Muscle layer of duodenum (tissue), 2 donors: ENCODE data around the gene SNRNP27.

Experiments
- H3K27ac ChIP-seq: one replicate; pipeline ENCODE4 v1.7.0; 2013; ENCODE audit warnings: mild to moderate bottlenecking, low read length
- H3K27me3 ChIP-seq: one replicate; pipeline ENCODE4 v1.7.0; 2013; ENCODE audit warnings: low read depth, mild to moderate bottlenecking, control low read depth, low read length
- H3K36me3 ChIP-seq, 2 donors: one replicate each; pipeline ENCODE4 v1.7.0; 2013; ENCODE audit warnings: low read length in 2 of 2, control low read depth in 1 of 2, mild to moderate bottlenecking in 1 of 2; ENCODE audit not compliant: insufficient read depth in 2 of 2, control insufficient read depth in 1 of 2
- H3K4me1 ChIP-seq, 2 donors: one replicate each; pipeline ENCODE4 v1.7.0; 2013; ENCODE audit warnings: low read length in 2 of 2, mild to moderate bottlenecking in 2 of 2, control low read depth in 1 of 2, moderate library complexity in 1 of 2; ENCODE audit not compliant: insufficient read depth in 2 of 2, control insufficient read depth in 1 of 2
- H3K4me3 ChIP-seq, 2 donors: one replicate each; pipeline ENCODE4 v1.7.0; 2013; ENCODE audit warnings: low read length in 2 of 2, low read depth in 1 of 2, mild to moderate bottlenecking in 1 of 2
- H3K9me3 ChIP-seq, 2 donors: one replicate each; pipeline ENCODE4 v1.7.0; 2013; ENCODE audit warnings: low read length in 2 of 2, control low read depth in 1 of 2, mild to moderate bottlenecking in 1 of 2; ENCODE audit not compliant: control insufficient read depth in 1 of 2
- donor health status: healthy.

Gene SNRNP27

DNA sequence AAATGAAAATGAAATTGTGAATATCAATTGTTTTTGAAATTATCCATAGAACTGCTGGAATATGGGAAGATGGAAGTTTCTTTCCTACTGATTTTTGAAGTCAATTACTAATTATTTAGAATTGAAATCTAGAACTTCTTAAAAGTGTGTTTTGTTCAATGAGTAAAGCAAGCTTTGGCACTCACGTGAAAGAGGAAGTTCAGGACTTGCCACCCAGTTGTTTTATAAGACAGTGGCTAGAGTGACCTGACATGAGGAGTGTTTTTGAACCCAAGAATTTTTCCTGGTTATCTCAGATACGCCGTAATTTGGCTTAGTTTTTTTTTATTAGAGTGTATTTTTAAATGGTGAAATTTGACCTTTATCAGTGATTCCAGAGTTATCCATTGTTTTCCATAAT lies 24.6 kb downstream of the SNRNP27 start:
- Histone ChIP-seq H3K4me1 (peaks cover 0 to 18% of the 10 kb centered on the region in 2 donors), H3K9me3 (no peaks in the 10 kb centered on the region), H3K27ac (peak overlapping the region; percentile 89), H3K27me3 (no peaks in the 10 kb centered on the region), H3K4me3 (peak overlapping the region in 1 of 2 donors; percentile 94), H3K36me3 (peaks cover 23% of the 10 kb centered on the region in 2 donors)

- Histone ChIP-seq H3K4me3 (no peak overlapping the region), H3K27ac (no peak overlapping the region), H3K27me3 (no peaks in the 10 kb centered on the region), H3K4me1 (no peaks in the 10 kb centered on the region), H3K36me3 (peaks cover 22 to 29% of the 10 kb centered on the region in 2 donors), H3K9me3 (no peaks in the 10 kb centered on the region)
Measured at GRCh38 chr2:69923116-69923515, 29.4 kb downstream of the SNRNP27 start.

- peaks cover 6 to 27% of the 10 kb centered on the region in 2 donors for H3K36me3 ChIP-seq
- no peaks in the 10 kb centered on the region for H3K9me3 ChIP-seq
- no peaks in the 10 kb centered on the region for H3K27me3 ChIP-seq
- no peak overlapping the region for H3K4me3 ChIP-seq
- H3K4me1 ChIP-seq, result peaks cover 0 to under 1% of the 10 kb centered on the region in 2 donors
- no peak overlapping the region for H3K27ac ChIP-seq
Measured at GRCh38 chr2:69926849-69927515, 33.2 kb downstream of the SNRNP27 start.

- H3K9me3 ChIP-seq, result no peaks in the 10 kb centered on the region
- no peaks in the 10 kb centered on the region for H3K27me3 ChIP-seq
- H3K36me3 ChIP-seq, result peaks cover 24 to 25% of the 10 kb centered on the region in 2 donors
- H3K4me3 ChIP-seq, result no peak overlapping the region
- peaks cover 6 to 12% of the 10 kb centered on the region in 2 donors for H3K4me1 ChIP-seq
- no peak overlapping the region for H3K27ac ChIP-seq
Measured at GRCh38 chr2:69931832-69932595, 38.3 kb downstream of the SNRNP27 start.

DNA sequence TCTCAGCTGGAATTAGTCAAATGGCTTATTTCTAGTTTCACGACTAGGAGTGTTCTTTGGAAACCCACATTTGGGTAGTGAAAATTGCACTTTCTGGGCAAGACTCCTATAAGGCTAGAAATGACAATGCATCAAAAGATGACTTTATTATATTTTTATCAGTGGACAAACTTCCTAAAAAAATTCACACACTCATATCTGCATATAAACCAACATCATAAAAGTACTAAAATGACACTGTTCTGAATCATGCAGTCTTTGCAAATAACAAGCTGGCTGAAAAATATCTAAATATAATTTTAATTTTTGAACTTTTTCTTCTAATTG lies 38.8 kb downstream of the SNRNP27 start:
- no peaks in the 10 kb centered on the region for H3K27me3 ChIP-seq
- H3K4me3 ChIP-seq, result no peak overlapping the region
- peaks cover 28 to 31% of the 10 kb centered on the region in 2 donors for H3K36me3 ChIP-seq
- peaks cover 6 to 12% of the 10 kb centered on the region in 2 donors for H3K4me1 ChIP-seq
- no peak overlapping the region for H3K27ac ChIP-seq
- no peaks in the 10 kb centered on the region for H3K9me3 ChIP-seq

DNA sequence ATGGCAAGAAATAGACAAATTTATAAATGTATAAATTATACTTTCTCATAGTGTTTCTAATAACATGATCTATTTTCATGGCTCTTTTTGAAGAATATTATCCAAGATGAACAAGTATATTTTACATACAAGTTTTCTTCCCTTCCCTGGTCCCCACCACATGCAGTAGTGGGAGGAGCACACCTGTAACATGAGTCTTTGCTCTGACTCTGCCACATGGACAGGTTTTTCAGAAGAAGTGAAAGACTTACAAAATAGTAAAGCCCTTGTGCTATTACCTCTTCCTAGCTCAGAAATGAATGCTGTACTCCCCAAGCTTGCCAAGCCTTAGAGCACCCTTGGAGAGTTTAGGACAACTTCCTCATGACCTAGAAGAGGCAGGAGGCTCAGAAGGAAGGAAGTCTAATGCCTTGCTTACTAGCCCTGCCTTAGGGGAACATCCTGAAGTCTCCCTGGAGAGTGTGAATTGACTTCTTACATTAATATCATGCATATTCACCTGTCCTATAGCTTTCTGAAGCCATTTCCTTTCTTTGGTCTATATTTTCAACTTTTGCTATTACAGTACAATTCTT lies 39.6 kb downstream of the SNRNP27 start:
- no peaks in the 10 kb centered on the region for H3K27me3 ChIP-seq
- no peak overlapping the region for H3K4me3 ChIP-seq
- peak overlapping the region; percentile 50 for H3K27ac ChIP-seq
- peaks cover 6 to 12% of the 10 kb centered on the region in 2 donors for H3K4me1 ChIP-seq
- H3K36me3 ChIP-seq, result peaks cover 28 to 38% of the 10 kb centered on the region in 2 donors
- no peaks in the 10 kb centered on the region for H3K9me3 ChIP-seq

- H3K4me3 ChIP-seq, result peak overlapping the region in 1 of 2 donors; percentile 2
- H3K9me3 ChIP-seq, result no peaks in the 10 kb centered on the region
- H3K4me1 ChIP-seq, result peaks cover 6 to 12% of the 10 kb centered on the region in 2 donors
- peaks cover 34 to 38% of the 10 kb centered on the region in 2 donors for H3K36me3 ChIP-seq
- H3K27ac ChIP-seq, result peak overlapping the region; percentile 50
- H3K27me3 ChIP-seq, result no peaks in the 10 kb centered on the region
Measured at GRCh38 chr2:69933839-69934613, 40.3 kb downstream of the SNRNP27 start.

- Histone ChIP-seq H3K36me3 (peaks cover 35 to 37% of the 10 kb centered on the region in 2 donors), H3K4me3 (no peak overlapping the region), H3K9me3 (no peaks in the 10 kb centered on the region), H3K4me1 (peaks cover 6 to 12% of the 10 kb centered on the region in 2 donors), H3K27me3 (no peaks in the 10 kb centered on the region), H3K27ac (peak overlapping the region; percentile 50)
Measured at GRCh38 chr2:69934614-69934908, 40.8 kb downstream of the SNRNP27 start.

- H3K36me3 ChIP-seq, result peaks cover 36 to 40% of the 10 kb centered on the region in 2 donors
- peak overlapping the region; percentile 50 for H3K27ac ChIP-seq
- peaks cover 6 to 12% of the 10 kb centered on the region in 2 donors for H3K4me1 ChIP-seq
- H3K4me3 ChIP-seq, result no peak overlapping the region
- H3K9me3 ChIP-seq, result no peaks in the 10 kb centered on the region
- H3K27me3 ChIP-seq, result no peaks in the 10 kb centered on the region
Measured at GRCh38 chr2:69935011-69935410, 41.3 kb downstream of the SNRNP27 start.

DNA sequence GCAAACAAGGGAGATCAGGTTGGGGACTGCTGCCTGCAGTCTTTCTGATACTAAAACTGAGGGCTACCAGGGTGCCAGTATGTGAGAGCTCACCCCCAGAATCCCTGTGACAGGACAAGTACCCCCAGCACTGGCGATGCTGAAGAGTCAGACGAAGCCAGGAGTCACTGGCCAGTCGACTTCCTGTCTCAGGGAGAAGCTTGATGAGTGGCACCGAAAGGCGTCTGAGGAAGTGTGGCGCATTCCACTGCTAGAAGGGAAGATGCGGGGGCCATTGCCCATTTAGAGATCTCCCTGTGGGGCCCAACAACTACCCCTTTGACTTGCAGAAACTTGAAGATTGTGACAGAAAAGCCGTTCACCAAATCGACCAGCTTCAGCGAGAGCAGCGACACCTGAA lies 43.1 kb downstream of the SNRNP27 start:
- no peaks in the 10 kb centered on the region for H3K27me3 ChIP-seq
- no peak overlapping the region for H3K27ac ChIP-seq
- no peak overlapping the region for H3K4me3 ChIP-seq
- H3K9me3 ChIP-seq, result no peaks in the 10 kb centered on the region
- H3K4me1 ChIP-seq, result peaks cover 6 to 12% of the 10 kb centered on the region in 2 donors
- peaks cover 43 to 56% of the 10 kb centered on the region in 2 donors for H3K36me3 ChIP-seq

DNA sequence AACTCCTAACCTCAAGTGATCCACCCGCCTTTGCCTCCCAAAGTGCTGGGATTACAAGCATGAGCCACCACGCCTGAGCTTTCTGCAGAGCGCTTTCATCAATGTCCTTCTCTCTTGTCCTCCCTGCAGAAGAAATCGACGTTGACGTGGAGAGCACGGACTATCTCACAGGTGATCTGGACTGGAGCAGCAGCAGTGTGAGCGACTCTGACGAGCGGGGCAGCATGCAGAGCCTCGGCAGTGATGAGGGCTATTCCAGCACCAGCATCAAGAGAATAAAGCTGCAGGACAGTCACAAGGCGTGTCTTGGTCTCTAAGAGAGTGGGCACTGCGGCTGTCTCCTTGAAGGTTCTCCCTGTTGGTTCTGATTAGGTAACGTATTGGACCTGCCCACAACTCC lies 44.2 kb downstream of the SNRNP27 start:
- Histone ChIP-seq H3K27ac (no peak overlapping the region), H3K36me3 (peaks cover 47 to 63% of the 10 kb centered on the region in 2 donors), H3K4me3 (no peak overlapping the region), H3K9me3 (no peaks in the 10 kb centered on the region), H3K4me1 (peaks cover 0 to 12% of the 10 kb centered on the region in 2 donors), H3K27me3 (no peaks in the 10 kb centered on the region)
